Measurements from ENCODE around the gene GLT6D1.

GRCh38 chr9:135665795-135666189, 26.5 kb upstream of the GLT6D1 start:
- no peak for TF ChIP-seq CTCF (IDR thresholded peaks at IDR 0.05)
- TF ChIP-seq POLR2A (IDR thresholded peaks at IDR 0.05), result no peak
